Endodermal cell (in vitro differentiated cells): ENCODE results near the gene PAQR7. TPM values are rescaled to one million over a fixed set of nuclear protein-coding genes. Genes with fewer than 3 reads are reported as not detected.
A peak's percentile ranks its signal among the peaks of the same experiment; 100 is the strongest.

ENCODE experiments used
- DNase-seq: peaks from one replicate; pipeline ENCODE4 v3.0.0-alpha.2; 2017
- H3K27ac ChIP-seq: 2 replicates; pipeline ENCODE4 v1.5.1; 2013; ENCODE audit warnings: mild to moderate bottlenecking, low read depth, low read length, moderate library complexity
- H3K27me3 ChIP-seq: 2 replicates; pipeline ENCODE4 v1.6.1; 2013; ENCODE audit warnings: mild to moderate bottlenecking, low read length, moderate library complexity; ENCODE audit not compliant: insufficient read depth, control insufficient read depth, poor library complexity, severe bottlenecking
- H3K36me3 ChIP-seq: 2 replicates; pipeline ENCODE4 v1.7.0; 2013; ENCODE audit warnings: mild to moderate bottlenecking, low read length, moderate library complexity; ENCODE audit not compliant: control insufficient read depth, insufficient read depth
- H3K4me1 ChIP-seq: one replicate; pipeline ENCODE4 v1.7.0; 2013; ENCODE audit warnings: low read length; ENCODE audit not compliant: control insufficient read depth, insufficient read depth
- H3K4me3 ChIP-seq: 2 replicates; pipeline ENCODE4 v1.5.1; 2013; ENCODE audit warnings: mild to moderate bottlenecking, low read length, moderate library complexity
- H3K9ac ChIP-seq: 2 replicates; pipeline ENCODE4 v1.6.1; 2013; ENCODE audit warnings: mild to moderate bottlenecking, low read length, moderate library complexity; ENCODE audit not compliant: poor library complexity, severe bottlenecking; ENCODE audit errors: extremely low read depth
- H3K9me3 ChIP-seq: 2 replicates; pipeline ENCODE4 v1.6.1; 2013; ENCODE audit warnings: mild to moderate bottlenecking, low read length, moderate library complexity; ENCODE audit not compliant: control insufficient read depth
- H3K27ac Mint-ChIP-seq: 2 replicates; pipeline ENCODE4 v1.8.0; 2020; ENCODE audit warnings: mixed read lengths
- H3K27me3 Mint-ChIP-seq: 2 replicates; pipeline ENCODE4 v1.8.0; 2021; ENCODE audit warnings: mild to moderate bottlenecking, mixed read lengths; ENCODE audit not compliant: insufficient read depth
- H3K36me3 Mint-ChIP-seq: 2 replicates; pipeline ENCODE4 v1.8.0; 2020; ENCODE audit warnings: low read depth, mixed read lengths
- H3K4me1 Mint-ChIP-seq: 2 replicates; pipeline ENCODE4 v1.8.0; 2020; ENCODE audit warnings: mixed read lengths
- H3K4me3 Mint-ChIP-seq: 2 replicates; pipeline ENCODE4 v1.8.0; 2020; ENCODE audit warnings: mild to moderate bottlenecking, moderate library complexity, mixed read lengths
- H3K9me3 Mint-ChIP-seq: 2 replicates; pipeline ENCODE4 v1.8.0; 2020; ENCODE audit warnings: mild to moderate bottlenecking, mixed read lengths
- WGBS, 2 experiments: methylation state at CpG; one replicate each; pipeline versions ENCODE4 v1.1.5 to v1.1.7; 2013; ENCODE audit warnings: missing lambda C conversion rate in 2 of 2, mixed read lengths in 1 of 2; ENCODE audit not compliant: insufficient coverage in 1 of 2, insufficient read length in 1 of 2; 5-methylcytosine and 5-hydroxymethylcytosine counted together
- total RNA-seq, 2 donors: library from RNA; stranded (reverse); fragmentation: NEBNext Ultra II Directional in 1 of 2; extraction: Animal tissue kit (Norgen Biotek cat#: 25700) in 1 of 2; gene quantifications; 2 replicates in 1 of 2; 3 replicates in 1 of 2; pipeline ENCODE4 v1.2.1, GENCODE V29; 2021
- TF ChIP-seq, protein P1 (sequence below): fragments of 200-600 bp; sonication (generic); conservative IDR thresholded peaks from 2 replicates; pipeline ENCODE4 v1.5.0; 2021; ENCODE audit warnings: antibody characterized with exemption, mild to moderate bottlenecking

Gene PAQR7
- total RNA-seq, 2 donors from 2014 or later = 11.7 to 15.0 TPM

- Histone ChIP-seq H3K27me3 (no peaks in the 10 kb centered on the region), H3K4me1 (peaks cover 5% of the 10 kb centered on the region), H3K9ac (peak within 1 kb of the TSS; percentile 64), H3K36me3 (peaks cover 7% of the 10 kb centered on the region), H3K9me3 (no peaks in the 10 kb centered on the region), H3K4me3 (peak within 1 kb of the TSS; percentile 87), H3K27ac (peak within 1 kb of the TSS; percentile 76)
- H3K27ac Mint-ChIP-seq = peak within 1 kb of the TSS; percentile 96
- TF ChIP-seq, protein P1, sequence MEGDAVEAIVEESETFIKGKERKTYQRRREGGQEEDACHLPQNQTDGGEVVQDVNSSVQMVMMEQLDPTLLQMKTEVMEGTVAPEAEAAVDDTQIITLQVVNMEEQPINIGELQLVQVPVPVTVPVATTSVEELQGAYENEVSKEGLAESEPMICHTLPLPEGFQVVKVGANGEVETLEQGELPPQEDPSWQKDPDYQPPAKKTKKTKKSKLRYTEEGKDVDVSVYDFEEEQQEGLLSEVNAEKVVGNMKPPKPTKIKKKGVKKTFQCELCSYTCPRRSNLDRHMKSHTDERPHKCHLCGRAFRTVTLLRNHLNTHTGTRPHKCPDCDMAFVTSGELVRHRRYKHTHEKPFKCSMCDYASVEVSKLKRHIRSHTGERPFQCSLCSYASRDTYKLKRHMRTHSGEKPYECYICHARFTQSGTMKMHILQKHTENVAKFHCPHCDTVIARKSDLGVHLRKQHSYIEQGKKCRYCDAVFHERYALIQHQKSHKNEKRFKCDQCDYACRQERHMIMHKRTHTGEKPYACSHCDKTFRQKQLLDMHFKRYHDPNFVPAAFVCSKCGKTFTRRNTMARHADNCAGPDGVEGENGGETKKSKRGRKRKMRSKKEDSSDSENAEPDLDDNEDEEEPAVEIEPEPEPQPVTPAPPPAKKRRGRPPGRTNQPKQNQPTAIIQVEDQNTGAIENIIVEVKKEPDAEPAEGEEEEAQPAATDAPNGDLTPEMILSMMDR = no peak
- peaks cover 29% of the 10 kb centered on the region for H3K4me1 Mint-ChIP-seq
- 1 to 3% methylated on average over 25 to 64 of the region's 64 CpGs for WGBS, 2 experiments
- H3K27me3 Mint-ChIP-seq = peaks cover 9% of the 10 kb centered on the region
- H3K9me3 Mint-ChIP-seq = no peaks in the 10 kb centered on the region
- H3K36me3 Mint-ChIP-seq = peaks cover 19% of the 10 kb centered on the region
- H3K4me3 Mint-ChIP-seq = peak within 1 kb of the TSS; percentile 81
- DNase-seq = peak; percentile 95
Observed at GRCh38 chr1:25819491-25820246, 55.8 kb downstream of the PAQR7 start, which contains the start of gene MTFR1L. Gene MTFR1L (plus strand): TSS chr1:25819954. CDS start chr1:25823105, 3,151 bp downstream.

DNA sequence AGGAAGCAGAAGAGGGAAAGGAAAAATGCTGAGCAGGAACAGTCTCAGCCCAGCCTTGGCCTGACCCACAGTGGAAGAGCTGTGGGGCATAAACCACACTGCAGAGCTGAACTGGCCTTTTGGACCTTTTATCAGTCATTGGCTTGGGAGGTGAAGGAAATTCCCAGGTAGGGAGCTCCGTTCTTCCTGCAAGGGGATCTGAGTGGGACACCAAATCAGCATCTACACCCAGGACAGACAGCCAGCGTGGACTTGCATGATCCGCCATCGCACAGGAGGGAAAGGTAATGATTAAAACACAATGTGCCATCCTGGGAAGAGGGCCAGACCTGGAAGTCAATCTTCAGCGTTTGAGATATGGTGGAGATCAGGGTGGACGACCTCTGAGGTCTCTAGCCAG lies 56.9 kb downstream of the PAQR7 start:
- Mint-ChIP-seq H3K4me1 (peaks cover 29% of the 10 kb centered on the region), H3K27me3 (peaks cover 9% of the 10 kb centered on the region), H3K27ac (peak overlapping the region; percentile 96)

DNA sequence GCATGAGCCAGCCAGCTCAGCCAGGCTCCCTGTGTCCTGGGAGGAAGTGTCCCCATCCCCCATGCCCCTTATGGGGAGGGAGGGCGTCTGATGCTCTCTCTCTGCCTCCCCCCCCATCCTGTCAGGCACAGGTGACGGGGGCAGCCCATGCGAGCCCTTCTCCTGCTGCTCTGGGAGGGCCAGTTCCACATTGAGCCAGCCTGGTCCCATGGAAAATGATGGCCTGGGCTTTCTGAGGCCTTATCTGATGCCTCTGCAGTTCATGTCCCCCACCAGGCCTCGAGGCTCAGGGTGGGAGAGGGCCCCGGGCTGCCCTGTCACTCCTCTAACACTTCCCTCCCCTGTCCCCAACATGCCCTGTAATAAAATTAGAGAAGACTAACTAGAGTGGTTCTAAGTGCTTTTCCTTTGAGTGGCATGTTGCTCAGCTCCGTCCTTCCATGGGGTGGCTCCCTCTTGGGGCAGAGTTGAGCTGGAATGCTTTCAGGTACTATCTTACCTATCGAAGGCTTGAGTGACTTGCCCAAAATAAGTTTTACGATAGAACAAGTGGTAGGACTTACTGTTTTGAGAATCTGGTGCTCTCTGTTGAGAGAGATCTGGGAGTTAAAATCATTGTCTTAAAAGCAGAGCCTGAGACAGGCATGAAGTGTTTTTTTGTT lies 57.5 kb downstream of the PAQR7 start:
- H3K4me3 Mint-ChIP-seq = peak overlapping the region; percentile 81
- no peaks in the 10 kb centered on the region for H3K9me3 ChIP-seq
- H3K27me3 ChIP-seq = no peaks in the 10 kb centered on the region
- WGBS, 2 experiments = 58 to 66% methylated on average over 6 to 8 of the region's 8 CpGs
- no peak overlapping the region for H3K27ac ChIP-seq
- H3K27ac Mint-ChIP-seq = peak overlapping the region; percentile 96
- peaks cover 7% of the 10 kb centered on the region for H3K36me3 ChIP-seq
- DNase-seq = peak; percentile 83
- peaks cover 22% of the 10 kb centered on the region for H3K36me3 Mint-ChIP-seq
- peaks cover 9% of the 10 kb centered on the region for H3K27me3 Mint-ChIP-seq
- no peak overlapping the region for H3K9ac ChIP-seq
- TF ChIP-seq, protein P1 = peak; percentile 74
- peak overlapping the region; percentile 87 for H3K4me3 ChIP-seq
- H3K9me3 Mint-ChIP-seq = no peaks in the 10 kb centered on the region
- H3K4me1 Mint-ChIP-seq = peaks cover 29% of the 10 kb centered on the region
- H3K4me1 ChIP-seq = peaks cover 5% of the 10 kb centered on the region

More for the DNA sequence above, 56.9 kb downstream of the PAQR7 start:
- peak overlapping the region; percentile 87 for H3K4me3 ChIP-seq
- peak overlapping the region; percentile 76 for H3K27ac ChIP-seq
- H3K9me3 ChIP-seq = no peaks in the 10 kb centered on the region
- Mint-ChIP-seq H3K4me3 (peak overlapping the region; percentile 81), H3K36me3 (peaks cover 18% of the 10 kb centered on the region), H3K9me3 (no peaks in the 10 kb centered on the region)
- peak; percentile 45 for DNase-seq
- TF ChIP-seq, protein P1 = no peak
- 94 to 96% methylated on average over 5 to 6 of the region's 6 CpGs for WGBS, 2 experiments
- H3K9ac ChIP-seq = peak overlapping the region; percentile 64
- H3K27me3 ChIP-seq = no peaks in the 10 kb centered on the region
- H3K36me3 ChIP-seq = peaks cover 7% of the 10 kb centered on the region
- H3K4me1 ChIP-seq = peaks cover 5% of the 10 kb centered on the region
